HL-60 (cell line): ENCODE results near the gene UBQLN2.
"Not testable (repeated sequence)": the region's sequence is repeated elsewhere in the genome, so short reads cannot be mapped to it uniquely, and the experiment has no call there.

Source experiments
- DNase-seq, 2 experiments: peaks; one replicate each; pipeline ENCODE4 v3.0.0-alpha.2; 2010 to 2020; ENCODE audit warnings: low read depth in 1 of 2, low spot score in 1 of 2
- H3K27ac ChIP-seq: fragments of 250-450 bp; sonication (Bioruptor Pico); replicated peaks from 2 replicates; pipeline ENCODE4 v1.5.1; 2020; ENCODE audit warnings: mild to moderate bottlenecking, moderate library complexity
- H3K27me3 ChIP-seq: fragments of 250-450 bp; sonication (Bioruptor Pico); 2 replicates; pipeline ENCODE4 v1.5.1; 2021; ENCODE audit warnings: mild to moderate bottlenecking, moderate library complexity; ENCODE audit not compliant: insufficient read depth, poor library complexity, severe bottlenecking
- H3K4me3 ChIP-seq: replicated peaks from 2 replicates; pipeline ENCODE4 v1.5.1; 2011; ENCODE audit warnings: mild to moderate bottlenecking, control low read depth, low read length; ENCODE audit not compliant: insufficient read depth
- CTCF ChIP-seq: IDR thresholded peaks from one replicate; pipeline ENCODE4 v1.5.1; 2011; ENCODE audit warnings: low read length, control low read depth, inconsistent platforms; ENCODE audit not compliant: insufficient read depth
- GABPA ChIP-seq: IDR thresholded peaks from 2 replicates; pipeline ENCODE4 v1.6.1; 2012; ENCODE audit warnings: low read depth
- POLR2AphosphoS5 ChIP-seq: IDR thresholded peaks from 2 replicates; pipeline ENCODE4 v1.6.1; 2012; ENCODE audit warnings: low read depth
- SPI1 ChIP-seq: IDR thresholded peaks from 2 replicates; pipeline ENCODE4 v1.6.1; 2012; ENCODE audit warnings: low read depth, mild to moderate bottlenecking, borderline replicate concordance
- long read RNA-seq: library from polyadenylated mRNA; unstranded; transcript quantifications from one replicate; pipeline ENCODE4 v2.0.0, GENCODE V29; 2020
- TF ChIP-seq, protein P1 (sequence below): IDR thresholded peaks from 2 replicates; pipeline ENCODE4 v1.6.1; 2012; ENCODE audit warnings: low read depth; ENCODE audit not compliant: insufficient replicate concordance

UBQLN2 gene
- long read RNA-seq, full-length matches to known transcripts: 97 of 99 reads
- long read RNA-seq, partial matches to known transcripts: 0 of 99 reads
- long read RNA-seq, other reads (novel, unspliced or antisense): 2 of 99 reads

GRCh38 chrX:56563231-56564161, at the start of gene UBQLN2:
Gene UBQLN2, plus strand, starts transcription at chrX:56563627. Its CDS starts 247 bp downstream, at chrX:56563874.
- H3K4me3 ChIP-seq: peak within 1 kb of the TSS; percentile 61
- no peaks in the 10 kb centered on the region for H3K27me3 ChIP-seq
- H3K27ac ChIP-seq: peak within 1 kb of the TSS; percentile 82
- TF ChIP-seq, protein P1, sequence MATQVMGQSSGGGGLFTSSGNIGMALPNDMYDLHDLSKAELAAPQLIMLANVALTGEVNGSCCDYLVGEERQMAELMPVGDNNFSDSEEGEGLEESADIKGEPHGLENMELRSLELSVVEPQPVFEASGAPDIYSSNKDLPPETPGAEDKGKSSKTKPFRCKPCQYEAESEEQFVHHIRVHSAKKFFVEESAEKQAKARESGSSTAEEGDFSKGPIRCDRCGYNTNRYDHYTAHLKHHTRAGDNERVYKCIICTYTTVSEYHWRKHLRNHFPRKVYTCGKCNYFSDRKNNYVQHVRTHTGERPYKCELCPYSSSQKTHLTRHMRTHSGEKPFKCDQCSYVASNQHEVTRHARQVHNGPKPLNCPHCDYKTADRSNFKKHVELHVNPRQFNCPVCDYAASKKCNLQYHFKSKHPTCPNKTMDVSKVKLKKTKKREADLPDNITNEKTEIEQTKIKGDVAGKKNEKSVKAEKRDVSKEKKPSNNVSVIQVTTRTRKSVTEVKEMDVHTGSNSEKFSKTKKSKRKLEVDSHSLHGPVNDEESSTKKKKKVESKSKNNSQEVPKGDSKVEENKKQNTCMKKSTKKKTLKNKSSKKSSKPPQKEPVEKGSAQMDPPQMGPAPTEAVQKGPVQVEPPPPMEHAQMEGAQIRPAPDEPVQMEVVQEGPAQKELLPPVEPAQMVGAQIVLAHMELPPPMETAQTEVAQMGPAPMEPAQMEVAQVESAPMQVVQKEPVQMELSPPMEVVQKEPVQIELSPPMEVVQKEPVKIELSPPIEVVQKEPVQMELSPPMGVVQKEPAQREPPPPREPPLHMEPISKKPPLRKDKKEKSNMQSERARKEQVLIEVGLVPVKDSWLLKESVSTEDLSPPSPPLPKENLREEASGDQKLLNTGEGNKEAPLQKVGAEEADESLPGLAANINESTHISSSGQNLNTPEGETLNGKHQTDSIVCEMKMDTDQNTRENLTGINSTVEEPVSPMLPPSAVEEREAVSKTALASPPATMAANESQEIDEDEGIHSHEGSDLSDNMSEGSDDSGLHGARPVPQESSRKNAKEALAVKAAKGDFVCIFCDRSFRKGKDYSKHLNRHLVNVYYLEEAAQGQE: no peak
- TF ChIP-seq POLR2AphosphoS5: peak; percentile 51; the same call in 1 of the 2 replicates
- TF ChIP-seq GABPA: no peak
- DNase-seq: peak; percentile 36 to 61

- H3K27me3 ChIP-seq: no peaks in the 10 kb centered on the region
- no peak overlapping the region for H3K27ac ChIP-seq
- H3K4me3 ChIP-seq: no peak overlapping the region
- DNase-seq: no peak
- TF ChIP-seq CTCF (no peak), GABPA (no peak)
Observed at GRCh38 chrX:56519642-56520041, 43.8 kb upstream of the UBQLN2 start.

GRCh38 chrX:56529482-56530007, 33.9 kb upstream of the UBQLN2 start:
- H3K27ac ChIP-seq, H3K4me3 ChIP-seq, H3K27me3 ChIP-seq, DNase-seq: not testable (repeated sequence)

- DNase-seq: no peak
- no peak overlapping the region for H3K4me3 ChIP-seq
- H3K27me3 ChIP-seq: no peaks in the 10 kb centered on the region
- TF ChIP-seq GABPA (no peak), SPI1 (no peak), CTCF (no peak), POLR2AphosphoS5 (no peak)
- TF ChIP-seq, protein P1: no peak
- no peak overlapping the region for H3K27ac ChIP-seq
Observed at GRCh38 chrX:56530011-56530410, 33.4 kb upstream of the UBQLN2 start.
